ENCODE results near the gene BANK1.

DNA sequence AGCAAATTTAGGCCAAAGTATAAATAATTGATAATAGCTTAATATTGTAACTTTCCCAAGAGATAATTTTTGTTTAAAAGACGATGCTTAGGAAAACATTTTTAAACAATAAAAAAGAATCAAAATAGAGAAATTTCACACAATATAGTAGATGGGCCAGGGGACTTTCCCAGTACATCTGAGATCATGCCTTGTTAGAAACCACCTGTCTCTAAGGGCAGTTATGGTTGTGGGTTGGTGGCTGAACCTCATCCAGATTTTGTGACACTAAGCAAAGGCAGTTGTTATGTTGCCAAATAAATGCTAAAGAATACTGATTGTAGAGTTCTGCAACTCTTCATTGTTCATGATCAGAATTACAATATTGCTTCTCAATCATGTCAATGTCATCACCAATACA lies 270.6 kb downstream of the BANK1 start:
- TF ChIP-seq, protein P1, sequence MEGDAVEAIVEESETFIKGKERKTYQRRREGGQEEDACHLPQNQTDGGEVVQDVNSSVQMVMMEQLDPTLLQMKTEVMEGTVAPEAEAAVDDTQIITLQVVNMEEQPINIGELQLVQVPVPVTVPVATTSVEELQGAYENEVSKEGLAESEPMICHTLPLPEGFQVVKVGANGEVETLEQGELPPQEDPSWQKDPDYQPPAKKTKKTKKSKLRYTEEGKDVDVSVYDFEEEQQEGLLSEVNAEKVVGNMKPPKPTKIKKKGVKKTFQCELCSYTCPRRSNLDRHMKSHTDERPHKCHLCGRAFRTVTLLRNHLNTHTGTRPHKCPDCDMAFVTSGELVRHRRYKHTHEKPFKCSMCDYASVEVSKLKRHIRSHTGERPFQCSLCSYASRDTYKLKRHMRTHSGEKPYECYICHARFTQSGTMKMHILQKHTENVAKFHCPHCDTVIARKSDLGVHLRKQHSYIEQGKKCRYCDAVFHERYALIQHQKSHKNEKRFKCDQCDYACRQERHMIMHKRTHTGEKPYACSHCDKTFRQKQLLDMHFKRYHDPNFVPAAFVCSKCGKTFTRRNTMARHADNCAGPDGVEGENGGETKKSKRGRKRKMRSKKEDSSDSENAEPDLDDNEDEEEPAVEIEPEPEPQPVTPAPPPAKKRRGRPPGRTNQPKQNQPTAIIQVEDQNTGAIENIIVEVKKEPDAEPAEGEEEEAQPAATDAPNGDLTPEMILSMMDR (IDR thresholded peaks at IDR 0.05), result no peak
- TF ChIP-seq POLR2AphosphoS5 (IDR thresholded peaks at IDR 0.05) (no peak), POLR2A (IDR thresholded peaks at IDR 0.05) (no peak)

Data from upper lobe of left lung (tissue), 4 donors.